CD4-positive, alpha-beta T cell treated with Interferon gamma for 1 hour (primary cell): ENCODE data around the gene SBK3.
"Not testable (repeated sequence)": the region's sequence is repeated elsewhere in the genome, so short reads cannot be mapped to it uniquely, and the experiment has no call there.

Experiments used
- DNase-seq: peaks from one replicate; pipeline ENCODE4 v3.0.0-alpha.2; 2020

Gene SBK3

GRCh38 chr19:55545443-55545842 lies at the start of gene SBK3:
TSS of gene SBK3 (minus strand) at chr19:55545543. CDS start at chr19:55545543, 0 bp downstream.
- no peak for DNase-seq

- DNase-seq: no peak
These were observed 47.9 kb upstream of the SBK3 start for GRCh38 chr19:55593096-55593772.

- no peak for DNase-seq
These were observed 47.2 kb upstream of the SBK3 start for GRCh38 chr19:55592391-55593090.

- DNase-seq: no peak
These were observed 46.2 kb upstream of the SBK3 start for GRCh38 chr19:55591555-55591954.

GRCh38 chr19:55590617-55591016 lies 45.3 kb upstream of the SBK3 start:
- no peak for DNase-seq

GRCh38 chr19:55590109-55590508 lies 44.8 kb upstream of the SBK3 start:
- DNase-seq: no peak

GRCh38 chr19:55588738-55589137 lies 43.4 kb upstream of the SBK3 start:
- no peak for DNase-seq

- peak; percentile 93 for DNase-seq
These were observed 41.8 kb upstream of the SBK3 start for GRCh38 chr19:55586976-55587668.

- DNase-seq: peak; percentile 41
These were observed 40.5 kb upstream of the SBK3 start for GRCh38 chr19:55585658-55586339.

- no peak for DNase-seq
These were observed 39.5 kb upstream of the SBK3 start for GRCh38 chr19:55584871-55585270.

- not testable (repeated sequence) for DNase-seq
These were observed 38.6 kb upstream of the SBK3 start for GRCh38 chr19:55583897-55584296.

- not testable (repeated sequence) for DNase-seq
These were observed 36.9 kb upstream of the SBK3 start for GRCh38 chr19:55582284-55582683.

- no peak for DNase-seq
These were observed 36.5 kb upstream of the SBK3 start for GRCh38 chr19:55581823-55582223.

GRCh38 chr19:55581145-55581822 lies 35.9 kb upstream of the SBK3 start:
- no peak for DNase-seq

GRCh38 chr19:55580628-55581144 lies 35.3 kb upstream of the SBK3 start, which contains the start of gene ZNF579:
TSS of gene ZNF579 (minus strand) at chr19:55580848. CDS start at chr19:55579639, 1,209 bp downstream.
- DNase-seq: peak; percentile 74

GRCh38 chr19:55579766-55580621 lies 34.7 kb upstream of the SBK3 start:
- no peak for DNase-seq

GRCh38 chr19:55578761-55579747 lies 33.7 kb upstream of the SBK3 start:
- no peak for DNase-seq

GRCh38 chr19:55578031-55578760 lies 32.9 kb upstream of the SBK3 start:
- no peak for DNase-seq

GRCh38 chr19:55576746-55577145 lies 31.4 kb upstream of the SBK3 start:
- no peak for DNase-seq
